ENCODE measurements around the gene IL16.
A peak's percentile ranks its signal among the peaks of the same experiment; 100 is the strongest.

IL16 gene

DNA sequence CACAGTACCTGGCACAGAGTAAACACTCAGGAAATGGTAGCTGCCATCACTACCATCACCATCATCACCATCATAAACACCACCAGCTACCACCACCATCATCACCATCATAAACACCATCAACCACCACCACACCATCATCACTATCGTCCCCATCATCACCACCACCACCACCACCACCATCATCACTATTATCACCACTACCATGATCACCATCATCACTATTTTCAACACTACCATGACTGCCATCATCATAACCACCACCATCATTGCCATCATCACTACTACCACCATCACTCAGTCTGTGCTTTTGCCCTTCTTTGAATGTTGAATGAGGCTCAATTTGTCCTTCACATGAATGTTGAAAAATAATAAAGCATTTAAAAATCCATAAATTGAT lies 21.2 kb upstream of the IL16 start:
- H3K36me3 ChIP-seq (ENCODE audit: control insufficient read depth, insufficient read depth, low read length, severe bottlenecking): no peaks in the 10 kb centered on the region
- no peak overlapping the region for H3K9ac ChIP-seq (ENCODE audit: low read length)
- DNase-seq (ENCODE audit: low read depth): no peak
- no peaks in the 10 kb centered on the region for H3K9me3 ChIP-seq (ENCODE audit: control insufficient read depth, low read length)
- peaks cover 16% of the 10 kb centered on the region for H3K4me1 ChIP-seq (ENCODE audit: control insufficient read depth, insufficient read depth, low read length)
- no peak overlapping the region for H3K4me3 ChIP-seq (ENCODE audit: low read length)
- H3K27me3 ChIP-seq (replicated peaks; ENCODE audit: control insufficient read depth, insufficient read depth, low read length): no peaks in the 10 kb centered on the region

DNA sequence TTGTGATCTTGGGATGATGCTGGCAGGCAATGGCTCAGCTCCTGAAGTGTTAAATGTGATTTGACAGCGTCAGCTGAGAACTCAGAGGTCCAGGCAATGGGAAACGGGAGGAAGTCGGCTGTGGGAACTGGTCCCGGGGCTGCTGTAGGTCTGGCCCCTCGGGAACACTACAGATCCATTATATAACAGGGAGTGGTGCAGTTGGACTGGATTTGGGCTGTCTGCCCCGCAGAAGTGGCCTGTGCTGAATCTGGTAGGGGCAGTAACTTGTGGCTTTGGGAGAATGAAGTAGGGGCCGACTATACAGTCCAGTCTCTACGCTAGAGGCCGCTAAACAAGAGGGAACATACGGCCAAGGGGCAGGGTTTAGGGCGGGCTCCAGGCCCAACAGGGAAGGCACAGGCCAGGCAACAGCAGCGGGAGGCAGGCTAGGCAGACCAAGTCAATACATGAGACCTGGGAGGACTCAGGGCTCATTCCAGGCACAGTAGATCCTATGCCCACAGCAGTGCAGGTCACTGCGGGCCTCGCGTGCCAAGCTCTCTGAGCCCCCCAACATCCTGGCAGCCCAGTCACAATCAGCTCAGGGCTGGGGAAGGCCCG lies 20.3 kb upstream of the IL16 start:
- Histone ChIP-seq H3K9ac (ENCODE audit: low read length) (peak overlapping the region; percentile 61), H3K27me3 (replicated peaks; ENCODE audit: control insufficient read depth, insufficient read depth, low read length) (no peaks in the 10 kb centered on the region), H3K36me3 (ENCODE audit: control insufficient read depth, insufficient read depth, low read length, severe bottlenecking) (no peaks in the 10 kb centered on the region), H3K9me3 (ENCODE audit: control insufficient read depth, low read length) (no peaks in the 10 kb centered on the region), H3K4me1 (ENCODE audit: control insufficient read depth, insufficient read depth, low read length) (peaks cover 12% of the 10 kb centered on the region), H3K4me3 (ENCODE audit: low read length) (no peak overlapping the region)
- no peak for DNase-seq (ENCODE audit: low read depth)

GRCh38 chr15:81178365-81178764 lies 18.3 kb upstream of the IL16 start:
- no peaks in the 10 kb centered on the region for H3K9me3 ChIP-seq (ENCODE audit: control insufficient read depth, low read length)
- H3K27me3 ChIP-seq (replicated peaks; ENCODE audit: control insufficient read depth, insufficient read depth, low read length): no peaks in the 10 kb centered on the region
- peaks cover 30% of the 10 kb centered on the region for H3K4me1 ChIP-seq (ENCODE audit: control insufficient read depth, insufficient read depth, low read length)
- no peak overlapping the region for H3K4me3 ChIP-seq (ENCODE audit: low read length)
- no peaks in the 10 kb centered on the region for H3K36me3 ChIP-seq (ENCODE audit: control insufficient read depth, insufficient read depth, low read length, severe bottlenecking)
- no peak for DNase-seq (ENCODE audit: low read depth)
- no peak overlapping the region for H3K9ac ChIP-seq (ENCODE audit: low read length)

DNA sequence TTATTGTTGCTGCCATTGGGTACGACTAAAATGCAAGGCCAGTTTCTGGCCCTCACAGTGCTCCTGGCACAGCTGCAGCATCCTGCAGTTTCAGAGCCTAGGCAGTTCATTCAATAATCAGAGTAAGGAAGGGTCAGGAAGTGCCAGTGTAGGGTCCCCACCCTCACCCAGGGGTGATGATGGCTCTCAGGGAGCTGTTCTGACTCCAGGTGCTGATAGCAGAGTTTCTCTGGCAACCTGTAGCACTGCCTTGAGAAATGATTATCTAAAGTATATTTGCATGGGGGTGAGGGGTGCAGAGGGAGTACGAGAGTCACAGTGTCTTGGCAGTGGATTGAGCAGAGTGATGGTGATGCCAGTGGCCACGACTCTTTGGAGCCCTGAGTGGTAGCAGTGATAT lies 15.5 kb upstream of the IL16 start:
- Histone ChIP-seq H3K27me3 (replicated peaks; ENCODE audit: control insufficient read depth, insufficient read depth, low read length) (no peaks in the 10 kb centered on the region), H3K4me3 (ENCODE audit: low read length) (no peak overlapping the region), H3K9ac (ENCODE audit: low read length) (no peak overlapping the region), H3K9me3 (ENCODE audit: control insufficient read depth, low read length) (no peaks in the 10 kb centered on the region), H3K36me3 (ENCODE audit: control insufficient read depth, insufficient read depth, low read length, severe bottlenecking) (no peaks in the 10 kb centered on the region), H3K4me1 (ENCODE audit: control insufficient read depth, insufficient read depth, low read length) (peaks cover 47% of the 10 kb centered on the region)
- no peak for DNase-seq (ENCODE audit: low read depth)

DNA sequence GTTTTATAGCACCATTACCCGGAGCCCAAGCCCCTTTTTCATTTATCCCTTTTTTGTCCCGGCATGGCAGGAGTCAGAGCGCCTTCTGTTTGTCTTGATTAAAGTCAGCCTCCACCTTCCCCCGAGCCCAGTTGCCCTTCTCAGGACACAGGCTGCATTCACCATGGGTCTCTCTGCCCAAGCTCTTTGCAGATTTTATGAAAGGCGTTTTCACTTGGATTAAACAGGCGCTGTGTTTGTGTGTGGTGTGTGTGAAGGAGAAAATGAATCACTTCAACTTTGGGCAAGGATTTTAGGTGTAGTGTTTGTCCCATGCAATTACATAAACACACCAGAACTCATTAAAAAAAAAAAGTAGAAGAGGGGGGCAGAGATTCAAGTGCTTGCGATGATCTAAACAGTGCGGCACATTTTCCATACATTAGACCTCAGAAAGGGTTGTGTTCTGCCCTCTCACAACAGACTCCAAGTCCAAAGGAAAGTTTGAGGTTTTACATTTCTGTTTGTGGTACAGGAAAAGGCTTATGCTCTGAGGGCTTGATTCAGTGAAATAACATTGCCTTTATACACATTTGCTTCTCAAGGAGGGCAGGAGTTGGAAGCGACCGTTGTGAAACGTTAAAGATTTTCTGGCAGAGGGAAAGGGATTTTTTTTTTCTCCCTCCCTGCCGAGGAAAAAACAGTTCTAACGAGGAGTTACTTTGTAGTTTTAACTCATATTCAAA lies 14.5 kb upstream of the IL16 start:
- Histone ChIP-seq H3K9ac (ENCODE audit: low read length) (peak overlapping the region; percentile 89), H3K4me1 (ENCODE audit: control insufficient read depth, insufficient read depth, low read length) (peaks cover 42% of the 10 kb centered on the region), H3K4me3 (ENCODE audit: low read length) (peak overlapping the region; percentile 83), H3K36me3 (ENCODE audit: control insufficient read depth, insufficient read depth, low read length, severe bottlenecking) (no peaks in the 10 kb centered on the region), H3K27me3 (replicated peaks; ENCODE audit: control insufficient read depth, insufficient read depth, low read length) (no peaks in the 10 kb centered on the region), H3K9me3 (ENCODE audit: control insufficient read depth, low read length) (no peaks in the 10 kb centered on the region)
- DNase-seq (ENCODE audit: low read depth): peak; percentile 68

GRCh38 chr15:81182756-81183438 lies 13.8 kb upstream of the IL16 start:
- DNase-seq (ENCODE audit: low read depth): peak; percentile 64
- Histone ChIP-seq H3K9ac (ENCODE audit: low read length) (peak overlapping the region; percentile 89), H3K4me1 (ENCODE audit: control insufficient read depth, insufficient read depth, low read length) (peaks cover 42% of the 10 kb centered on the region), H3K9me3 (ENCODE audit: control insufficient read depth, low read length) (no peaks in the 10 kb centered on the region), H3K27me3 (replicated peaks; ENCODE audit: control insufficient read depth, insufficient read depth, low read length) (no peaks in the 10 kb centered on the region), H3K36me3 (ENCODE audit: control insufficient read depth, insufficient read depth, low read length, severe bottlenecking) (no peaks in the 10 kb centered on the region), H3K4me3 (ENCODE audit: low read length) (peak overlapping the region; percentile 83)

DNA sequence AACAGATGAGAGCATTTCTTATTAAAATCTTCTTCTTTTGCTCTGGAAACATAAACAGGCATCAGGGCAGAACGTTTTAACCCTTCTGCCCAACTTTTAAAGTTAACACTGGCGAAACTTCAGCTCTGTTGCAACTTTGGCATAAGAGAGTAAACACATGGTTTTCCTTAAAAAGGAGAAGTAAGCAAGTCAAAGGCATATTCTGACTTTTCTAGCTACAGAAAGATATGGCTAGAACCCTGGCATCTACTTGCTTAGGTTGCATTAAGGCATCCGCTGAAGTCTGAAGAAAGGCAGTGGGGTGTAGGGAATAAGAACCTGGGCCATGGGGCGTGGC lies 13.3 kb upstream of the IL16 start:
- H3K9me3 ChIP-seq (ENCODE audit: control insufficient read depth, low read length): no peaks in the 10 kb centered on the region
- H3K9ac ChIP-seq (ENCODE audit: low read length): peak overlapping the region; percentile 89
- H3K4me1 ChIP-seq (ENCODE audit: control insufficient read depth, insufficient read depth, low read length): peaks cover 42% of the 10 kb centered on the region
- H3K27me3 ChIP-seq (replicated peaks; ENCODE audit: control insufficient read depth, insufficient read depth, low read length): no peaks in the 10 kb centered on the region
- H3K4me3 ChIP-seq (ENCODE audit: low read length): peak overlapping the region; percentile 83
- no peaks in the 10 kb centered on the region for H3K36me3 ChIP-seq (ENCODE audit: control insufficient read depth, insufficient read depth, low read length, severe bottlenecking)
- DNase-seq (ENCODE audit: low read depth): no peak

DNA sequence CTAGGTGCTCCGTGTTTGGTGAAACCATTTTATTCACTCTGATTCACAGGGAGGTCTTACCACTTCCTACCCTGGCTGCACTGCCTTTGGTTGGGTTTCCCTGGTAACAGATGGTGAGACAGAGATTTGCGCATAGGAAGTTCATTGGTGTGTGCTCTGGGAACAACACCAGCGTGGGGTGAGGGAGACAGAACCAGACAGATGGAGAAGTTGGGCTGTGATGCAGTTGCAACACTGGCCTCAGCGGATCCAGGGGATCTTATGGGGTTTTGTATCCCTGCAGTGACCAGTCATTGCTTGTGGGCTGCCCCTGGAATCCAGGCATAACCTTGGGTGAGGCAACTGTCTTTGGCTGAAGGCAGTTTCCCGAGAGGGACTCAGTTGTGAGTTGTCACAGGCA lies 12.5 kb upstream of the IL16 start:
- no peaks in the 10 kb centered on the region for H3K9me3 ChIP-seq (ENCODE audit: control insufficient read depth, low read length)
- DNase-seq (ENCODE audit: low read depth): peak; percentile 45
- no peaks in the 10 kb centered on the region for H3K36me3 ChIP-seq (ENCODE audit: control insufficient read depth, insufficient read depth, low read length, severe bottlenecking)
- H3K9ac ChIP-seq (ENCODE audit: low read length): peak overlapping the region; percentile 89
- peaks cover 48% of the 10 kb centered on the region for H3K4me1 ChIP-seq (ENCODE audit: control insufficient read depth, insufficient read depth, low read length)
- no peaks in the 10 kb centered on the region for H3K27me3 ChIP-seq (replicated peaks; ENCODE audit: control insufficient read depth, insufficient read depth, low read length)
- H3K4me3 ChIP-seq (ENCODE audit: low read length): peak overlapping the region; percentile 83

GRCh38 chr15:81185631-81186295 lies 10.9 kb upstream of the IL16 start:
- H3K4me3 ChIP-seq (ENCODE audit: low read length): no peak overlapping the region
- no peaks in the 10 kb centered on the region for H3K36me3 ChIP-seq (ENCODE audit: control insufficient read depth, insufficient read depth, low read length, severe bottlenecking)
- no peaks in the 10 kb centered on the region for H3K9me3 ChIP-seq (ENCODE audit: control insufficient read depth, low read length)
- peak overlapping the region; percentile 48 for H3K9ac ChIP-seq (ENCODE audit: low read length)
- peak; percentile 9 for DNase-seq (ENCODE audit: low read depth)
- no peaks in the 10 kb centered on the region for H3K27me3 ChIP-seq (replicated peaks; ENCODE audit: control insufficient read depth, insufficient read depth, low read length)
- H3K4me1 ChIP-seq (ENCODE audit: control insufficient read depth, insufficient read depth, low read length): peaks cover 61% of the 10 kb centered on the region

GRCh38 chr15:81188354-81188753 lies 8.3 kb upstream of the IL16 start:
- Histone ChIP-seq H3K27me3 (replicated peaks; ENCODE audit: control insufficient read depth, insufficient read depth, low read length) (no peaks in the 10 kb centered on the region), H3K36me3 (ENCODE audit: control insufficient read depth, insufficient read depth, low read length, severe bottlenecking) (no peaks in the 10 kb centered on the region), H3K4me1 (ENCODE audit: control insufficient read depth, insufficient read depth, low read length) (peaks cover 58% of the 10 kb centered on the region), H3K4me3 (ENCODE audit: low read length) (no peak overlapping the region), H3K9me3 (ENCODE audit: control insufficient read depth, low read length) (no peaks in the 10 kb centered on the region), H3K9ac (ENCODE audit: low read length) (peak overlapping the region; percentile 46)
- no peak for DNase-seq (ENCODE audit: low read depth)

DNA sequence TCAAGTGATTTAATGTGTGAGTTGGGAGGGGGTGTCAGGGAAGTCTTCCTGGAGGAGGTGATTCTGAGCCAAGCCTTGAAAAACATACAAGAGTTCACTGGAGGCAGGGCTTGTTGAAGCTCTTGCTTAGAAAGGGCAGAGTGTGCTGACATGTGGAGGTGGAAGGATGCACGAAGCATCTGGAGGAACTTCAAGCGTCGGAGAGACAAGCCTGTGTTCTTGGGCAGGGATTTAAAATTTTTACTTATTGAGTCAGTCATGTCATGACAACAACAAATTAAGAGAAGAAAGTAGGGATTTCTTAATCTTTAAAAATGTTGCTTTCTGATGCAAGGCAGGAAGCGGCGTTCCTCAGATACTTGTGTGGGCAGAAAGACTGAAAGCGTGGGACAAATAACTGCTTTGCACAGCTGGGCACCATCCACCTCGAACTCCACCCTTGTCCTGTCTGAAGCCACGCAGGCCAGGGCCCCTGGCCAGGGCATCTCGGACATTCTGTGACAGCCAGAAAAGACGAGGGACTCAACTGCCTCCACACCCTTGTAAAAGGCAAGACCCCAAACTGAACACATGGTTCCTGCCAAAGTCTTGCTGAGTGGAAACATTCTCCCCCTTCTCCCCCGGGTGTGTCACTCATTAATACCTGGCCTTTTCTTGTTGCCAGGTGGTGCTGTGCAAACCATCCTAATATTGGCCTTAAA lies 6.9 kb upstream of the IL16 start:
- Histone ChIP-seq H3K27me3 (replicated peaks; ENCODE audit: control insufficient read depth, insufficient read depth, low read length) (no peaks in the 10 kb centered on the region), H3K9me3 (ENCODE audit: control insufficient read depth, low read length) (no peaks in the 10 kb centered on the region), H3K36me3 (ENCODE audit: control insufficient read depth, insufficient read depth, low read length, severe bottlenecking) (no peaks in the 10 kb centered on the region), H3K4me3 (ENCODE audit: low read length) (peak overlapping the region; percentile 16), H3K9ac (ENCODE audit: low read length) (peak overlapping the region; percentile 76), H3K4me1 (ENCODE audit: control insufficient read depth, insufficient read depth, low read length) (peaks cover 47% of the 10 kb centered on the region)
- DNase-seq (ENCODE audit: low read depth): peak; percentile 97
